RPMI8226 (cell line): ENCODE measurements around the gene PLCH1.

ENCODE experiments used
- DNase-seq: peaks from one replicate; pipeline ENCODE4 v3.0.0-alpha.2; 2015

Gene PLCH1

DNA sequence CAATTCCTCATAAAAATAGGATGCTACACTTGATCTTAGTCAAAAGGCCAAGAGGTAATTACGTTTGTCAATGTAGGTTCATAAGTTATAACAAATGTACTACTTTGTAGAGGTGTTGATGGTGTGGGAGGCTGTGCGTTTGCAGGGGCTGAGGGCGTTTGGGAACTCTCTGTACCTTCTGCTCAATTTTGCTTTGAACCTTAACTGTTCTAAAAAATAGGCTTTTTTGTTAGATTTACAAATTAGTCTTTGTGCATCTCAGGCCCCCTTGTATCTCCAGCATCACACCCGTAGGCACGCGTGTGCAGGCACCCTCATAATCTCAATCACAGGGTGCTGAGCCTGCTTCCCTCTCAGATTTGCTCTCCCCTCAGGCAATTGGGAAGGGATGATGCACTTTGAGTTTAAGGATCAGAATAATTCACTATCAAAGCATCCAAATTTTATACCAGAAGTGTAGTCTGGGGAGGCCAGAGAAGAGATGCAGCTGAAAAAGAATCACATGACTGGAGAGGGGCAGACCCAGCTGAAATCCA is 415.3 kb downstream of the PLCH1 start:
- DNase-seq = no peak

DNA sequence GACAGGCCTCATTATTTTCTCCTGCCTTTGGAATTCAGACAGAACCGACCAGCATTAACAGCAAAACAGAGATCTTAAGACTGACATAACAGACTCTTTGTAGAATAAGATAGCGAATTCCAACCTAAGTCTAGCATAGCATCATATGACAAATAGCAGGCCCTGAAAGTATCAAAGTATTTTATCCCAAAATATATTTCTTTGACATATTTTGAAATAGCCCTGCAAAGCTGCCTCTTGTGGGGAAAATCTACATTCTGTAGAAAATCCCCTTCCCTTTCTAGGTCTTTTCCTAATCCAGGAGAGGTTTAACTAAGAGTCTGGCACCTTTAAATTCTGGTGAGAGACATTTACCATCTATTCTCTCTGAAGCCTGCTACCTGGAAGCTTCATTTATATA is 417.0 kb downstream of the PLCH1 start:
- no peak for DNase-seq

DNA sequence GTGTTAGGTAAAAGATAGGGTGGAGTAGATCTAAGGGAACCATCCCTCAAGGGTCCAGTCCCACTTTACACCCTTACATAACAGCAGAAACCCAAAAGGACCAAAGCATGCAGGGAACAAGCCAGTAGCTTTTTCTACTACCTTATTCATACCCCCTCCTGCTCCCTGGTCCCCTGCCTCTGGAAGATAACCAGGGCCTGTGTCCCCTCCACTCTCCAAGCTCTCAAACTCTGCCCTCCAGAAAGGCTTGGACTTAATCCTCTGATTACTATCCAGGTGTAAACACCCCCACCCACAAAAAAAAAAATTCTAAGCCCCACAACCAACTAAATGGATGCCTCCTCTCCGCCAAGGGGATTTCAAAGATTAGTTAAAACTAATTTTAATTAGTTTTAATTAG is 417.4 kb downstream of the PLCH1 start:
- DNase-seq = no peak

DNA sequence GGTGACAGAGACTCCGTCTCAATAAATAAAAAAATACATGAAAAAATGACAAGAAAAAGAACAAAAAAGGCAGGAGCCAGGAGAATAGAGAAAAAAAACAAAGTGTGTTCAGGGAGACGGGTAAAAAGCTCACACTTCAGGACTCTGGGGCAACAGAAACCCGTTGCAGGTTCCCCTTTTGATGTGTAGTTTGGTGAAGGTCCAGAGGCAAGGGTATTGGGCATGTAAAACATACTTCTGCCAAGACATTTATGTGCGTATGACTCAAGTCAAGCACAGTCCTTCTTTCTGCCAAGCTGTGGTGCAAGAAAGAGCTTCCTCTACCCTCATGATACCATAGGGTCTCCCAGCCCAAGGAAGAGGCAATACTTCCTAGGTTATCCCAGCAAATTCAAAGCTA is 418.0 kb downstream of the PLCH1 start:
- no peak for DNase-seq

DNA sequence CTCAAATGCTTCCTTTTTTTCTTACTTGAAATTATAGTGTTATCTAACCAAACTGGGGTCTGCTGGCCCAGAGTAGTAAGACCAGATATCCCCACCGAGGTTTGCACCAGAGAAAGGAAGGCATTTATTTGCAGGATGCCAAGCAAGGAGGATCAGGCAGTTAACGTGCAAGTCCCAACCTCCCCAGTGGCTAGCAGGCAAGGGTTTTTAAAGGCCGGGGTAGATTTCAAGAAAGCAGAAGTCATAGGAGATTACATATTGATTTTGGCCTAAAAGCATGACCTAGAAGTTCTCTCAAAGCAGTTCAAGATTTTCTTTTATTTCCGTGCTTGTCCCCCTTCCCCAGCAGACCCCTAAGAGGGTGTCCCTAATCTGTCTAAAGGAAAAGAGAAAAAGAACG is 418.6 kb downstream of the PLCH1 start:
- no peak for DNase-seq
